ENCODE results near the gene CDK16. TPM values are rescaled to one million over a fixed set of nuclear protein-coding genes. Genes with fewer than 3 reads are reported as not detected.
A peak's percentile ranks its signal among the peaks of the same experiment; 100 is the strongest.

The CDK16 gene
- total RNA-seq, 1 donor from 2014 or later = 38.6 TPM

DNA sequence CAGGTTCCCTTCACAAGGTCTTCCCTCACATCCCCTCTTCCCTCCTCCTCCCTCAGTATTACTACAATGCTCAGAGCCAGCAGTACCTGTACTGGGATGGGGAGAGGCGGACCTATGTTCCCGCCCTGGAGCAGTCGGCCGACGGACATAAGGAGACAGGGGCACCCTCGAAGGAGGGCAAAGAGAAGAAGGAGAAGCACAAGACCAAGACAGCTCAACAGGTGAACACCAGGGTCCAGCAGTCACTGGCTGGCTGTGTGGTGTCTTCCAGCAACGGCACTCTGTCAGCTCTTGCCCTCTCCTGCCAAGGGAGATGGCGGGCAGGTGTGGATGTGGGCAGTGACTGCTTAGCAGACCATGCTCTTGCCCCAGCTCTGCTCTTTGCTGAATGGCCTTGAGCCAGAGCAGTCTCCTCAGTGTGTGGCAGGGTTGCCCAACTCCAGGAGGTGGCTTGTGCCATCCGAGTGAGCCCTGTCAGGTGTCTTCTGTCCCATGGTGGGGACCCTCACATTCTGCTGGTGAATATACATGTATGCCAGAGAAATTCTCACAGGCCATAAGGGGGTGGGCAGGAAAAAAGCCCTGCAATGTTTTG is 36.3 kb upstream of the CDK16 start:
- Histone ChIP-seq H3K27ac (ENCODE audit: low read depth, low read length) (no peak overlapping the region), H3K4me3 (ENCODE audit: low read length in 3 of 3) (no peak overlapping the region), H3K27me3 (ENCODE audit: control insufficient read depth in 3 of 3, insufficient read depth in 3 of 3, low read length in 3 of 3) (peaks cover 0 to 16% (median 0%) of the 10 kb centered on the region in 3 donors), H3K9ac (ENCODE audit: low read depth in 1 of 3, low read length in 3 of 3) (no peak overlapping the region), H3K36me3 (ENCODE audit: control insufficient read depth in 3 of 3, insufficient read depth in 3 of 3, low read length in 3 of 3) (peaks cover 48 to 55% (median 50%) of the 10 kb centered on the region in 3 donors), H3K4me1 (ENCODE audit: control insufficient read depth in 3 of 3, insufficient read depth in 3 of 3, low read length in 3 of 3) (peaks cover 0 to 9% (median 7%) of the 10 kb centered on the region in 3 donors), H3K9me3 (ENCODE audit: control insufficient read depth in 3 of 3, low read length in 3 of 3) (no peaks in the 10 kb centered on the region)

DNA sequence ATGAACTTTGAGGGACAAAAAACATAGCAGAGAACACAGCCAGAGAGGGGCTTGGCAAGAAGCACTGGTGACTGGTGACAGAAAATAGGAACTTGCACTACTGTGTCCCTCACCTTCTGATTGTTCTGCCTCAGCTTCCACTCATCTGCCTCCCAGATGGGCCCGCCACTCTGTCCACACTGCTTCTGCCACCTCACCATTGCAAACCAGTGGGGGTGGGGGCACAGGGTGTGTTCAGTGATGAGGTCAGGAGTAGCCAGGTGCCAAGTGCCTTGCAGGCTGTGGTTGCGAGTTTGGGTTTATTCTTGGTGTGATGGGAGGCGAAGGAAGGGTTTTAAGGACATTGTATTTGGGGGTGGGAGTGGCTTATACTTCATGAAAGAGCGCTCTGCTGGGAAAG is 34.0 kb upstream of the CDK16 start:
- Histone ChIP-seq H3K36me3 (ENCODE audit: control insufficient read depth in 3 of 3, insufficient read depth in 3 of 3, low read length in 3 of 3) (peaks cover 33 to 46% (median 35%) of the 10 kb centered on the region in 3 donors), H3K9ac (ENCODE audit: low read depth in 1 of 3, low read length in 3 of 3) (no peak overlapping the region), H3K27ac (ENCODE audit: low read depth, low read length) (no peak overlapping the region), H3K4me3 (ENCODE audit: low read length in 3 of 3) (no peak overlapping the region), H3K27me3 (ENCODE audit: control insufficient read depth in 3 of 3, insufficient read depth in 3 of 3, low read length in 3 of 3) (peaks cover 0 to 8% (median 0%) of the 10 kb centered on the region in 3 donors), H3K9me3 (ENCODE audit: control insufficient read depth in 3 of 3, low read length in 3 of 3) (no peaks in the 10 kb centered on the region), H3K4me1 (ENCODE audit: control insufficient read depth in 3 of 3, insufficient read depth in 3 of 3, low read length in 3 of 3) (peaks cover 0 to 2% (median under 1%) of the 10 kb centered on the region in 3 donors)

DNA sequence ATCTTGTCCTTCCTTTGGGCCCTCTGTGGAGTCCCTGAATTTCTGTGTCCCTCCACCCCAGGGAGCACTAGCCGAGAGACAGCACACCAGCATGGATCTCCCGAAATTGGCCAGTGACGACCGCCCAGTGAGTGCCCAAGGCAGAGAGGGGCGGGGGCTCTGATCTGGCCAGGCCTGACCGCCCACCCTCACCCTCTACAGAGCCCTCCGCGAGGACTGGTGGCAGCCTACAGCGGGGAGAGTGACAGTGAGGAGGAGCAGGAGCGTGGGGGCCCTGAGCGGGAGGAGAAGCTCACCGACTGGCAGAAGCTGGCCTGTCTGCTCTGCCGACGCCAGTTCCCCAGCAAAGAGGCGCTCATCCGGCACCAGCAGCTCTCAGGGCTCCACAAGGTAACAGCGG is 33.2 kb upstream of the CDK16 start:
- H3K27me3 ChIP-seq (ENCODE audit: control insufficient read depth in 3 of 3, insufficient read depth in 3 of 3, low read length in 3 of 3) = peaks cover 0 to 6% (median 0%) of the 10 kb centered on the region in 3 donors
- H3K4me3 ChIP-seq (ENCODE audit: low read length in 3 of 3) = no peak overlapping the region
- no peaks in the 10 kb centered on the region for H3K9me3 ChIP-seq (ENCODE audit: control insufficient read depth in 3 of 3, low read length in 3 of 3)
- H3K36me3 ChIP-seq (ENCODE audit: control insufficient read depth in 3 of 3, insufficient read depth in 3 of 3, low read length in 3 of 3) = peaks cover 31 to 44% (median 33%) of the 10 kb centered on the region in 3 donors
- peaks cover 0 to under 1% (median 0%) of the 10 kb centered on the region in 3 donors for H3K4me1 ChIP-seq (ENCODE audit: control insufficient read depth in 3 of 3, insufficient read depth in 3 of 3, low read length in 3 of 3)
- no peak overlapping the region for H3K27ac ChIP-seq (ENCODE audit: low read depth, low read length)
- no peak overlapping the region for H3K9ac ChIP-seq (ENCODE audit: low read depth in 1 of 3, low read length in 3 of 3)

DNA sequence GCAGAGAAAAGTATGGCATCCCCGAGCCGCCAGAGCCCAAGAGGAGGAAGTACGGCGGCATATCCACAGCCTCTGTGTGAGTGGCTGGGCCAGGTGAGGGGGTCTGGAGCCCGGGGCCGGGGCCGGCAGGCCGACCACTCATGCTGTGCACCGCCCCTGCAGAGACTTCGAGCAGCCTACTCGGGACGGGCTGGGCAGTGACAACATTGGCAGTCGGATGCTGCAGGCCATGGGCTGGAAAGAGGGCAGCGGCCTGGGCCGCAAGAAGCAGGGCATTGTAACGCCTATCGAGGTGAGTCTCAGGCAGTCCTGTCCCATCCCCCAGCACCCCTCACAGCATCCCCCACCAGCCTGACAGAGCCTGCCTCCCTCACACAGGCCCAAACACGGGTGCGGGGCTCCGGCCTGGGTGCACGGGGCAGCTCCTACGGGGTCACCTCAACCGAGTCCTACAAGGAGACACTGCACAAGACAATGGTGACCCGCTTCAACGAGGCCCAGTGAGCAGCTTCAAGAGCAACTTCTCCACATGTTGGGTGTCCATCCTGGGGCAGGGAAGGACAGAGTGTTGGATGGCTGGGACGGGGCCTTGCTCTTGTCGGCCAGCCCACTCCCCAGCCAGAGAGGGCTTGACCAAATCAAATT is 32.3 kb upstream of the CDK16 start:
- Histone ChIP-seq H3K27me3 (ENCODE audit: control insufficient read depth in 3 of 3, insufficient read depth in 3 of 3, low read length in 3 of 3) (peaks cover 0 to 5% (median 0%) of the 10 kb centered on the region in 3 donors), H3K27ac (ENCODE audit: low read depth, low read length) (no peak overlapping the region), H3K4me3 (ENCODE audit: low read length in 3 of 3) (no peak overlapping the region), H3K4me1 (ENCODE audit: control insufficient read depth in 3 of 3, insufficient read depth in 3 of 3, low read length in 3 of 3) (peaks cover 3 to 6% (median 4%) of the 10 kb centered on the region in 3 donors), H3K9ac (ENCODE audit: low read depth in 1 of 3, low read length in 3 of 3) (no peak overlapping the region), H3K9me3 (ENCODE audit: control insufficient read depth in 3 of 3, low read length in 3 of 3) (no peaks in the 10 kb centered on the region), H3K36me3 (ENCODE audit: control insufficient read depth in 3 of 3, insufficient read depth in 3 of 3, low read length in 3 of 3) (peaks cover 28 to 39% (median 29%) of the 10 kb centered on the region in 3 donors)

DNA sequence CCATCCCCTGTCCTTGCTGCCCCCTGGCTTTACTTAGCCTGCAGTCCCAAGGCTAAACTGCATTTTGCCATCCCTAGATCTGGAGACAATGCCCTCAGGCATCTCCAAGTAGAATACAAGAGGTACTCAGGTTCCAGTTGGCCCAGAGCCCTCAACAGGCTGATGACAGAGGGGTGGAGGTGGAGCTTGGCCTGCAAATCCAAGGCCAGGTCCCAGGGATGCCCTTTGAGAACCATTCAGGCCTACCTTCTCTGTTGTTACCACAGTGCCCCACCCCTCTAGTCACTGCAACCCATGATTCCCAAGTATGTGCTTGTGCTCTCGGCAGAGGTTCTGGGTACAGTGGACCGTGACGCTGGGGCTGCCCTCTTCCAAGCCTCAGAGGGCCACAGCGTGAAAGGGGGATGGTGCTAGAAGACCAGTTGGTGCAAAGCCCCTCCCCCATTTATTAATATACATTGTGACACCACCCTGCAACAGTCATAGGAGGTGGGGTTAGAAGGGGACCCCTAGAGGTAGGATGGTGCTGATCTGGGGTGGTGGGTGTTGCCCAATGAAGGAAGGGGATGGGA is 31.3 kb upstream of the CDK16 start:
- H3K4me3 ChIP-seq (ENCODE audit: low read length in 3 of 3) = no peak overlapping the region
- H3K27me3 ChIP-seq (ENCODE audit: control insufficient read depth in 3 of 3, insufficient read depth in 3 of 3, low read length in 3 of 3) = peaks cover 0 to 5% (median 0%) of the 10 kb centered on the region in 3 donors
- H3K4me1 ChIP-seq (ENCODE audit: control insufficient read depth in 3 of 3, insufficient read depth in 3 of 3, low read length in 3 of 3) = peaks cover 5 to 12% (median 10%) of the 10 kb centered on the region in 3 donors
- no peak overlapping the region for H3K9ac ChIP-seq (ENCODE audit: low read depth in 1 of 3, low read length in 3 of 3)
- H3K9me3 ChIP-seq (ENCODE audit: control insufficient read depth in 3 of 3, low read length in 3 of 3) = no peaks in the 10 kb centered on the region
- no peak overlapping the region for H3K27ac ChIP-seq (ENCODE audit: low read depth, low read length)
- peaks cover 18 to 30% (median 19%) of the 10 kb centered on the region in 3 donors for H3K36me3 ChIP-seq (ENCODE audit: control insufficient read depth in 3 of 3, insufficient read depth in 3 of 3, low read length in 3 of 3)

DNA sequence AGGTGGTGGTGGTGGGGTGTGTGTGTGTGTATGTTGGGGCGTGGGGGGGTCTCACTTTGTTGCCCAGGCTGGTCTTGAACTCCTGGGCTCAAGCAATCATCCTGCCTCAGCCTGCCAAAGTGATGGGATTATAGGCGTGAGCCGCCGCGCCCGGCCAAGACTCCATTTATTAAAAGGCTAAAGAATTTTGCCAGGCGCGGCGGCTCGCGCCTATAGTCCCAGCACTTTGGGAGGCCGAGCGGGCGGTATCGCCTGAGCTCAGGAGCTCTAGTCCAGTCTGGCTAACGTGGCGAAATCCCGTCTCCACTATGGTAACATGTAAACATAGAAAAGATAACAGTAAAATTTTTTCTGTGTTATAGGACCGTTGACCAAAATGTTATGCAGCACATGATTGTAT is 28.6 kb upstream of the CDK16 start:
- peaks cover 8 to 24% (median 17%) of the 10 kb centered on the region in 3 donors for H3K4me1 ChIP-seq (ENCODE audit: control insufficient read depth in 3 of 3, insufficient read depth in 3 of 3, low read length in 3 of 3)
- no peak overlapping the region for H3K4me3 ChIP-seq (ENCODE audit: low read length in 3 of 3)
- H3K9me3 ChIP-seq (ENCODE audit: control insufficient read depth in 3 of 3, low read length in 3 of 3) = no peaks in the 10 kb centered on the region
- no peak overlapping the region for H3K27ac ChIP-seq (ENCODE audit: low read depth, low read length)
- peaks cover 13 to 22% (median 14%) of the 10 kb centered on the region in 3 donors for H3K36me3 ChIP-seq (ENCODE audit: control insufficient read depth in 3 of 3, insufficient read depth in 3 of 3, low read length in 3 of 3)
- H3K27me3 ChIP-seq (ENCODE audit: control insufficient read depth in 3 of 3, insufficient read depth in 3 of 3, low read length in 3 of 3) = peaks cover 0 to 5% (median 0%) of the 10 kb centered on the region in 3 donors
- no peak overlapping the region for H3K9ac ChIP-seq (ENCODE audit: low read depth in 1 of 3, low read length in 3 of 3)

DNA sequence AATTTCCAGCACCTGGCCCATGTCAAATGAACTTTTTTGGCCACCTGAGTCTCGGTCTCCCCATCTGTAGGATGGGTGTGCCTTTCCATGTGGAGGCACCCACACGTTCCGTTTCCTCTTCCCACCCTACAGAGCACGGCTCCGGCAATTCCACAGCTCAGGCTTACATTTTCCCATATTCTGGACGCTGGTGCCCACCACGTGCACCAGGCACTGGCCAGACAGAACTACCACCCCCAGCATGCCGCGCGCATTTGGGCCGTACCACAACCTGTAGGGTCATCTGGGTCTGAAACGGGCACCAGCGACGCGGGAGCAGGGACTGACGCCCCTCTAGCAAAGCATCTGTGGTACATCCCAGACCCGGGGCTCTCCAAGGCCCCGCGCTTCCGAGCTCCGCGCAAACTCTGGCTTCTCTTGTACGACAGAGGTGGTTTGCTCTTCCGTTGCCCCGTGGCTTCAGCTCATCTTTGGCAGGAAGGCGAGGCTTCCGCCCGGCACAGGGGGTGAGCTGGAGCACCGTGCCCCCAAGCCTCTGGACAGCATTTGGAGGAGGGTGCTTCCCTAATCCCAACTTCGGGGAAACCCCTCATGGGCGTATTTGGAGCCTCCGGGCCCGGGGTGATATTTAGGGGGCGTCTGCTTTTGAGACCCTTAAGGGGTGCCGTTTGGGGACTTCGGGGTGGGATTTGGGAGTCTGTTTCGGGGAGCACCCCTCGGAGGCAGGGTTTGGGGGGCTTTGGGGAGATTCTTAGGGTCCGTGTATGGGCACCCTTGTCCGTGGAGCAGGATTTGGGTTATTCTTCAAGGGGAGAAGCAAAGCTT is 27.8 kb upstream of the CDK16 start:
- H3K9me3 ChIP-seq (ENCODE audit: control insufficient read depth in 3 of 3, low read length in 3 of 3) = no peaks in the 10 kb centered on the region
- peaks cover 13 to 30% (median 23%) of the 10 kb centered on the region in 3 donors for H3K4me1 ChIP-seq (ENCODE audit: control insufficient read depth in 3 of 3, insufficient read depth in 3 of 3, low read length in 3 of 3)
- H3K27me3 ChIP-seq (ENCODE audit: control insufficient read depth in 3 of 3, insufficient read depth in 3 of 3, low read length in 3 of 3) = peaks cover 0 to 5% (median 0%) of the 10 kb centered on the region in 3 donors
- H3K9ac ChIP-seq (ENCODE audit: low read depth in 1 of 3, low read length in 3 of 3) = peak overlapping the region; percentile 55 to 80 (median 74)
- peak overlapping the region; percentile 72 to 79 (median 78) for H3K4me3 ChIP-seq (ENCODE audit: low read length in 3 of 3)
- peaks cover 7 to 16% (median 11%) of the 10 kb centered on the region in 3 donors for H3K36me3 ChIP-seq (ENCODE audit: control insufficient read depth in 3 of 3, insufficient read depth in 3 of 3, low read length in 3 of 3)
- H3K27ac ChIP-seq (ENCODE audit: low read depth, low read length) = peak overlapping the region; percentile 18

DNA sequence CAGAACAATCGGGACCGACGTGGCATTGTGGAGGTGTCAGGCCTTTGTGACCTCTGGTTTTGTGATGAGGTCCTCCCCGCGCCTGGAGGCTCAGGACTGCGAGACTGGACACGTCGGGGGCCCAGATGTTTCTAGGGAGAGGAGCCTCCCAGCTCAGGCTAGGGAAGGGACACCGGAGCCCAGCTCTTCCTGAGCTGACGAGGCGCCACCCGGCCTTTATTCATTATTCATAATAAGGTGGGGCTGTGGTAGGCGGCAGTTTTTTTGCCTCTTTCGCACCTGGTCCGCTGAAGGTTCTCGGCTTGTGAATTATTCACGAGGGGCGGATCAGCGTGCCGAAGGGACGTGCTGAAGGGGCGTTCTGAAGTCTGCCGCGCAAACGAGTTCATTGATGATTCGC is 27.1 kb upstream of the CDK16 start:
- peak overlapping the region; percentile 55 to 80 (median 74) for H3K9ac ChIP-seq (ENCODE audit: low read depth in 1 of 3, low read length in 3 of 3)
- H3K9me3 ChIP-seq (ENCODE audit: control insufficient read depth in 3 of 3, low read length in 3 of 3) = no peaks in the 10 kb centered on the region
- H3K36me3 ChIP-seq (ENCODE audit: control insufficient read depth in 3 of 3, insufficient read depth in 3 of 3, low read length in 3 of 3) = peaks cover 2 to 9% (median 5%) of the 10 kb centered on the region in 3 donors
- H3K27me3 ChIP-seq (ENCODE audit: control insufficient read depth in 3 of 3, insufficient read depth in 3 of 3, low read length in 3 of 3) = peaks cover 0 to 5% (median 0%) of the 10 kb centered on the region in 3 donors
- peaks cover 20 to 36% (median 29%) of the 10 kb centered on the region in 3 donors for H3K4me1 ChIP-seq (ENCODE audit: control insufficient read depth in 3 of 3, insufficient read depth in 3 of 3, low read length in 3 of 3)
- peak overlapping the region; percentile 72 to 79 (median 78) for H3K4me3 ChIP-seq (ENCODE audit: low read length in 3 of 3)
- no peak overlapping the region for H3K27ac ChIP-seq (ENCODE audit: low read depth, low read length)

DNA sequence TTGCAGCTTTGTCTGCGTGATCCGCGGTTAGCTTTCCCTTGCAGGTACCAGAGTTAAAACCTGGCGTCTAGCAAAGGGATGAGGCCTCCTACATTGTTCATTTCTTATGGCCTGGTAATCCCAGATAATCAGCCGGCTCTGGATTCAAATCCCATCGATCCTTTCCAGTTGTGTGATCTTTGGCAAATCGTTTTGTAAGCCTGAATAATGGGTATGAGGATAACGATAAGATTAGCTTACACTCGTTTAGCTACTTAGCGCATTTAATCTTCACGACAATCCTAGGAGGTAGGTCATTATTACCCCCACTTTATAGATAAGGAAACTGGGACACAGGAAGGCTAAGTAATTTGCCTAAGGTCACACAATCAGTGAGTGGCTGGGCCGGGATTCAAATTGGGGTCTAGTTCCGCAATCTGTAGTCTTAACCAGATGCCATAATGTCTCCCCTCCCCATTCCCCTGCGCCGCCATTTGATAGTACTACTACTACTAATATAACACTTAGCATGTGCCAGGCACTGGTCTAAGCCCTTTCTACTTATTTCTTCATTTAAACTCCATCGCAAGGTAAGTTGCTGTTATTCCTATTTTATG is 26.6 kb upstream of the CDK16 start:
- no peak overlapping the region for H3K27ac ChIP-seq (ENCODE audit: low read depth, low read length)
- H3K9ac ChIP-seq (ENCODE audit: low read depth in 1 of 3, low read length in 3 of 3) = peak overlapping the region in 1 of 3 donors; percentile 80
- H3K36me3 ChIP-seq (ENCODE audit: control insufficient read depth in 3 of 3, insufficient read depth in 3 of 3, low read length in 3 of 3) = peaks cover 0 to 4% (median 3%) of the 10 kb centered on the region in 3 donors
- peak overlapping the region in 1 of 3 donors; percentile 72 for H3K4me3 ChIP-seq (ENCODE audit: low read length in 3 of 3)
- H3K4me1 ChIP-seq (ENCODE audit: control insufficient read depth in 3 of 3, insufficient read depth in 3 of 3, low read length in 3 of 3) = peaks cover 26 to 42% (median 35%) of the 10 kb centered on the region in 3 donors
- H3K9me3 ChIP-seq (ENCODE audit: control insufficient read depth in 3 of 3, low read length in 3 of 3) = no peaks in the 10 kb centered on the region
- peaks cover 0 to 5% (median 0%) of the 10 kb centered on the region in 3 donors for H3K27me3 ChIP-seq (ENCODE audit: control insufficient read depth in 3 of 3, insufficient read depth in 3 of 3, low read length in 3 of 3)
